HL-60 (cell line): Measurements from ENCODE around the gene IFIT5.

Experiments
- CTCF ChIP-seq: IDR thresholded peaks from one replicate; pipeline ENCODE4 v1.5.1; 2011; ENCODE audit warnings: low read length, control low read depth, inconsistent platforms; ENCODE audit not compliant: insufficient read depth
- GABPA ChIP-seq: IDR thresholded peaks from 2 replicates; pipeline ENCODE4 v1.6.1; 2012; ENCODE audit warnings: low read depth
- POLR2AphosphoS5 ChIP-seq: IDR thresholded peaks from 2 replicates; pipeline ENCODE4 v1.6.1; 2012; ENCODE audit warnings: low read depth
- TF ChIP-seq, protein P1 (sequence below): IDR thresholded peaks from 2 replicates; pipeline ENCODE4 v1.6.1; 2012; ENCODE audit warnings: low read depth; ENCODE audit not compliant: insufficient replicate concordance

DNA sequence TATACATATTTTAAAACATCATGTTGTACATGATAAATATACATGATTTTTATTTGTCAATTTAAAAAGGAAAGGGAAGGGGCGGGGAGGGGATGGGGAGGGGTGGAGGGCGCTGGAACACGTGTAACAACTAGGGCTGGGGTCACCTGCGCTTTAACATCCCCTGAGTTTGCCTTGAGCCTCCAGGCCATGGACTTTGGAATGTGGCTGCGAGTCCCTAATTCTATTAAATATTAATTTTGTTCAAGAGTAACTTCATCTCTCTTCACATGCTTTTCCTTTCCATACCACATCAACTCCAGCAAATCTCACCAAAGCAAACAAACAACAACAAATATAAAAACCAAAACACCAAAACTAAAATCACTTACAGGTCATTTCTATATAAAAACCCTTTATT lies 10.6 kb downstream of the IFIT5 start:
- TF ChIP-seq CTCF: no peak
- no peak for TF ChIP-seq POLR2AphosphoS5
- no peak for TF ChIP-seq GABPA
- TF ChIP-seq, protein P1, sequence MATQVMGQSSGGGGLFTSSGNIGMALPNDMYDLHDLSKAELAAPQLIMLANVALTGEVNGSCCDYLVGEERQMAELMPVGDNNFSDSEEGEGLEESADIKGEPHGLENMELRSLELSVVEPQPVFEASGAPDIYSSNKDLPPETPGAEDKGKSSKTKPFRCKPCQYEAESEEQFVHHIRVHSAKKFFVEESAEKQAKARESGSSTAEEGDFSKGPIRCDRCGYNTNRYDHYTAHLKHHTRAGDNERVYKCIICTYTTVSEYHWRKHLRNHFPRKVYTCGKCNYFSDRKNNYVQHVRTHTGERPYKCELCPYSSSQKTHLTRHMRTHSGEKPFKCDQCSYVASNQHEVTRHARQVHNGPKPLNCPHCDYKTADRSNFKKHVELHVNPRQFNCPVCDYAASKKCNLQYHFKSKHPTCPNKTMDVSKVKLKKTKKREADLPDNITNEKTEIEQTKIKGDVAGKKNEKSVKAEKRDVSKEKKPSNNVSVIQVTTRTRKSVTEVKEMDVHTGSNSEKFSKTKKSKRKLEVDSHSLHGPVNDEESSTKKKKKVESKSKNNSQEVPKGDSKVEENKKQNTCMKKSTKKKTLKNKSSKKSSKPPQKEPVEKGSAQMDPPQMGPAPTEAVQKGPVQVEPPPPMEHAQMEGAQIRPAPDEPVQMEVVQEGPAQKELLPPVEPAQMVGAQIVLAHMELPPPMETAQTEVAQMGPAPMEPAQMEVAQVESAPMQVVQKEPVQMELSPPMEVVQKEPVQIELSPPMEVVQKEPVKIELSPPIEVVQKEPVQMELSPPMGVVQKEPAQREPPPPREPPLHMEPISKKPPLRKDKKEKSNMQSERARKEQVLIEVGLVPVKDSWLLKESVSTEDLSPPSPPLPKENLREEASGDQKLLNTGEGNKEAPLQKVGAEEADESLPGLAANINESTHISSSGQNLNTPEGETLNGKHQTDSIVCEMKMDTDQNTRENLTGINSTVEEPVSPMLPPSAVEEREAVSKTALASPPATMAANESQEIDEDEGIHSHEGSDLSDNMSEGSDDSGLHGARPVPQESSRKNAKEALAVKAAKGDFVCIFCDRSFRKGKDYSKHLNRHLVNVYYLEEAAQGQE: no peak
